SIG-M5 treated with dmso at 0.1 percent for 504 hours (cell line): Measurements from ENCODE around the gene UBE2E2.
A peak's percentile ranks its signal among the peaks of the same experiment; 100 is the strongest.

Experiments used
- DNase-seq: peaks from one replicate; lab custom pipeline; 2025; ENCODE audit not compliant: unreplicated experiment; lab: John Stamatoyannopoulos, UW

Gene UBE2E2

DNA sequence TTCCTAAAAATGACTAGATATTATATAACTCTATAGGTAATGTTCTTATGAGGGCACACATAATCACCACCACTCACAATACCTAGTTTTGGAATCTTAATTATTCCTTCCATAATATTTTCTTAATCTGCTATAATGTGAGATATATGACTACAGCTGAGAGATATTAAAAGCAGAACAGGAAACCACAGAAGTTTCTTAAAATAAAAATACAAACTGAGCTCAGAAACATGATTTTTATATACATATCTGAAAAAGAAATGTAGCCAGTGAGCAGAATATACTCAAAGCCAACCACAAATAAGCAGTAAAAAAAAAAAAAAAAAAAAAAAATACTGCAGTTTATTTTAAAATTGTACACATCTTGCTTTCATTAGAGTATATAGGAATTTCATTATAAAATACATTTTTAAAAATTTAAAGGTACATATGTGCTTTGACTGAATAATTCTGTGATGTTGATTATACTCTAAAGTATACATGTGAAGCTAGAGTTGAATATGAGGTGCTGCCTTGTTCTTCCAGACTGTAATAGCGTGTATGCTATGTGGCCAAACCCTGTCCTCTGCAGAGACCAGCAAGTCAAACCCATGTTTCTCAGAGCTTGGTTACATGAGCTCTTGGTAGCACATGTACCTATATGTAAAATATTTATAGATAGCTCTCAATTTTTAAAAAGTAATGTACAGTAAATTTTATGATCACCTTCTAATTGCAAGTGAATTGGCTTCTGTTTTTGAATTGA, 175.0 kb downstream of the UBE2E2 start:
- peak; percentile 6 for DNase-seq

DNA sequence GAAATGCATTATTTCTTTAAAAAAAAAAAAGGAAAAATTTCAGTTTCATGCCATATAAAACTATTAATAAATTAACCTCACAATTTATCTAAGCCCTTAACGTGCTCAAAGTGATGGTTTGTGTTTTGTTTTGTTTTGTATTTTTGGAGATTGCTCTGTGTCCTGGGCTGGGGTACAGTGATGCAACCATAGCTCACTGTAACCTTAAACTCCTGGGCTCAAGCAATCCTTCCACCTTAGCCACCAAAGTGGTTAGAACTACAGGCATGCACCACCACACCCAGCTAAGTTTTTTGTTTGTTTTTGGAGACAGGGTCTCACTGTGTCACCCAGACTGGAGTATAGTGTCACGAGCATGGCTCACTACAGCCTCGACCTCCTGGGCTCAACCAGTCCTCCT, 180.7 kb downstream of the UBE2E2 start:
- DNase-seq, result no peak

DNA sequence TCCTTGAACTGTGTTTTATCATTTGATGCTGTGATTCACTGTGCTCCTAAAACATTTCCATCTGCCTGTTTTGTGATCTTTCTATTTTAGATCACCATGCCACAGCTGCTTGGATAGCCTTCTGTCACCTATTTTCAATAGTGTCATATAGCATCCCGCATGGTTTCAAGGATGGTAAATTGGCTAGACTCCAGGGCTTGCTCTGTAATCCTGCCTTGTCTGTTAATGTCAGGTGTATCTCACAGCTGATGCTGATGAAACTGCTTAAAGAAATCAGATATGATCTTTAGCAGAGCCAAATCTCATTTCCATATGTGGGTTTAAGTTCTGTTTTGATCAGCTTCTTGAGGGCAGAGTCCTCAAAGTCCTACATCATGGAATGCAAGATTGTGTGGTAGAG, 182.2 kb downstream of the UBE2E2 start:
- DNase-seq, result no peak

DNA sequence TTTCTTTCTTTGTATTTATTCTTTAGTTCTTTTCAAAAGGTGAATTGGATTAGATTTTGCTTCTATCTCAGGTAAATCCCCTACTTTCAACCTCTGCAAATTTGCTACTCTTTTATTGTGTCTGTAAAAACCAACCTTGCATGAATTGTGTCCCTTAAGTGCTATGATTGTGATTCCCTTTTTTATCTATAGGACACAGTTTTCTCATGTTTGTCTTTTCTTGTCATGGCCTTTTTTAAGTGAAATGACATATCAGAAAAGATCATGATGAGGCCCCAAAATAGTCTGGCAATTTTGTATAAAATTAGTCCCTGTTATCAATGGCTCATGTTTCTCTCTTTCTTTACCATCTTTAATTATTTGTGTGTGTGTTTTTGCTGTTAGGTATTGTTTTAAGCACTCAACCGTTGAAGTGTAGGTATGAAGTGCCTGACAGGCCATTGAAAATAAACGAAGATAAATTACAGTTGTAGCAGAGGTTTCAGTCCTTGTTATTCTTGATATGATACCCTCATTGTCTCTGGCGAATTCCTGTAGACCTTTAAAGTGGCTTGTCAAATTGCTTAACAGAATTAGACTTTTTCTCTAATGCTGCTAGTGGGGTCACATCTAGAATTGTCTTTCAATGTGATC, 184.3 kb downstream of the UBE2E2 start:
- no peak for DNase-seq

DNA sequence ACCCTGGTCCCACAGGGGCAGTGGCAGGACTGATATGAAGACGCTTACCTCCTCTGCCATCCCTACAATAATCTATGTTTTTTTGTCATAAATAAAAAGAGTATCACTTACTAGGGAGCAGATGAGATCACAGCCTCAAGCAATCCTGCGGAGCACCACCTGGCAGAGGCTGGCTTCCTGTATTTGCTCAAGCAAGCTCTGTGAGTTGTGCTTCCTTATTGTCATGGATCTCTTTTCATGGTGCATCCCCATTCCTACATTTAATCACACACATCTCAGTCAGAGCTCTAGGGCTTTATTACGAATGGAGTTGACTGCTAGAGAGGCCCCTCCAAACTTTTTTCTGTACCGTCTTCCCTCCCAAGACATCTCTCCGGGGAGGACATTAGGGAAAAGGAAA, 186.0 kb downstream of the UBE2E2 start:
- peak; percentile 28 for DNase-seq

DNA sequence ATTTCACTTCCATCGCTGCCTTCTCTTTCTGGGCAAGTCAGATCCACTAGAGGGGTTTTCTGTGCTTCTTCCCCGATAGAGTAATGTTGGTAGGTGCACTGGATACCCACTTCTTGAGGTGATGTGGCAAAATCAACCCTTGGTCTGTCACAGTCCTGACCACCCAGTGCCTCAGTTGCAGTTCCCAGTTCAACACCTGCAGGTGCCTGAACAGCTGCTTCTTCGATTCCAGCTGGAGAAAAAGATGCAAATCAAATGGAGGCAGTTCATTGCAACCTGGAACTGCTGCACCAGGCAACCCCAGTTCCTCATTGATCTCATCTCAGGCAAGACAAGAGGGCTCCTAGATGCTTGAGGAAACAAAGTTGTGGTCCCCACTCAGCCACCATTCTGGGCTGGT, 186.6 kb downstream of the UBE2E2 start:
- DNase-seq, result no peak

DNA sequence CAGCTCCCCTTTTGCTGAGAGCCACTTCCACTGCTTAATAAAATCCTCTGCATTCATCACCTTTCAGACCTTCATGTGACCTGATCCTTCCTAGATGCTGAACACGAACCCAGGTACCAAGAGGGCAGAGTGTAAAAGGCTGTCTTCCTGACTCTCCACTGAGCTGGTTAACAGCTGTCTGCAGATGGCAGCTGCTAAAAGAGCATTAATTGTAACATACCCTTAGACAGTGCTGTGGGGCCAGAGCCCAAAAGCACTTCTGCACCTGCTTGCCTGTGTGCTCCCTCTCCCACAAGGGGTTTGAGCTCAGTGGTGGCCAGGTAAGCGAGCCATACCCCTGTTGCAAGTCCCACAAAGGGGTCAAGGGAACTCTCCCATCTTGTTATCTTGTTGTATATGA, 187.3 kb downstream of the UBE2E2 start:
- DNase-seq, result no peak

DNA sequence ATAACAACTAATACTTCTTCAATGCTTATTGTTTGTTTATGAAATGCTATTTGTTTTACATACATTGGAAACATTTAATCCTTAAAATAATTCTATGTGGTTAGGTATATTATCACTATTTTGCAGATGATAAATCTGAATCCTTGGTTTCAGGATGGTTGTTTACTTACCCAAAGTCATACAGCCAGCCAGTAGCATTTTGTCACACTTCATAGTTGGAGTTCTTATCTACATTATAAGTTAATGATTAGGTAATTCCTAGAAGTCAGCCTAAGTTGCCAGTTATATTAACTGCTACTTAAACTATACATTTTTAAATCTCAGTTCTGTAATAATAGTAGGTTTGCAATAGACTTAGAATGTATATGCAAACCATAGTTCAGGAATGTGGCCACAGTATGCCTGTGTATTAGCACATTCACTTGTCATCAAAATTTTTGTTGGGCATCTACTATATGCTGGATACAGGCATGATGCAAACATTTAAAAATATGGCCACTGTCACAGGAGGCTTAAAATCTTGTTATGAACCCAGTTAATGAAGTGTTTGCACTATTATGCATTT, 187.9 kb downstream of the UBE2E2 start:
- DNase-seq, result no peak

DNA sequence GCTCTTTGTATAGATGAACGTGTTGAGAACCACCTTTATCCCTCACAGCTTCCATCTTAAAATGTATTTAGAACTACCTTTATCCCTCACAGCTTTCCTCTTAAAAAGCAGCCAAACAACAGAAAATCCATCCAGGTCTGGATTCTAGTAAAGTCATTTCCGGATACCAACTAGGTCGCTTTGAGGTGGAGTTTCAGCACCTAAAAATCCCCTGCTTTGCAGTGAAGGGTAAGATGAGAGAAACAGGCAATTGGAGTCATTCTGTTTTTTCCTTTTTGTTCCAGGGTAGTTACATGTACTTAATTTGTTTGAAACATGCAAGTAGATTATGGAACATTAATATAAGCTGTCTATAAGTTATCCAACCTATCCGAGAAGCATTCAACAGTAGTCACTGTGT, 192.0 kb downstream of the UBE2E2 start:
- no peak for DNase-seq

DNA sequence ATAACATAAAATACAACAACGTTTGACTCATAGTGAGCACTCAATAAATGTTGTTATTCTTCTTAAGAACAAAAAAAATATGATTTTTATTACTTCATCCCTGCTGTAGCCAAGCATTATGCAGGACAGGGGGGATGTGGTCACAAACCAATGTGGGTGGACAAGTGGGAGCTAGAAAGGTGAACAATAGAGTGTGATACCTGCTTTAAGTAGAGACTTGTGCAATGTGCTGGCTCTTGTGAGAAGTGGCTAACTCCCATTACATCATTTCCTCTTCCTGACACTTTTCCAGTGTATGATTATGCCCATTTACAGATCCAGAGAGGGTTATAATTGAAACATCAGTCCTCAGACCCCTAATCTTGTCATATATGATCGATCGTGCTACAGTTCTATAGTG, 193.6 kb downstream of the UBE2E2 start:
- DNase-seq, result no peak

DNA sequence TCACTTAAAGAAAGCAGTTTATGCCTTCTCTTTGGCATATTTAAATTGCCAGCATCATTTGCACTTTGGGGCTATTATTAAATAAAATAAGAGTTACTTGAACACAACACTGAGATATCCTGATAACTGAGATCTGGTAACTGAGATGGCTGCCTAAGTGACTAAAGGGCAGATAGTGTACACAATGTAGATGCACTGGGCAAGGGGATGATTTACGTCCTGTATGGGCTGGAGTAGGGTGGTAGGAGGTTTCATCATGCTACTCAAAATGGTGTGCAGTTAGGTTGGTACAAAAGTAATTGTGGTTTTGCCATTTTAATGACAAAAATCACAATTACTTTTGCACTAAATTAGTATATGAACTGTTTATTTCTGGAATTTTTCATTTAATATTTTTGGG, 196.1 kb downstream of the UBE2E2 start:
- DNase-seq, result no peak

DNA sequence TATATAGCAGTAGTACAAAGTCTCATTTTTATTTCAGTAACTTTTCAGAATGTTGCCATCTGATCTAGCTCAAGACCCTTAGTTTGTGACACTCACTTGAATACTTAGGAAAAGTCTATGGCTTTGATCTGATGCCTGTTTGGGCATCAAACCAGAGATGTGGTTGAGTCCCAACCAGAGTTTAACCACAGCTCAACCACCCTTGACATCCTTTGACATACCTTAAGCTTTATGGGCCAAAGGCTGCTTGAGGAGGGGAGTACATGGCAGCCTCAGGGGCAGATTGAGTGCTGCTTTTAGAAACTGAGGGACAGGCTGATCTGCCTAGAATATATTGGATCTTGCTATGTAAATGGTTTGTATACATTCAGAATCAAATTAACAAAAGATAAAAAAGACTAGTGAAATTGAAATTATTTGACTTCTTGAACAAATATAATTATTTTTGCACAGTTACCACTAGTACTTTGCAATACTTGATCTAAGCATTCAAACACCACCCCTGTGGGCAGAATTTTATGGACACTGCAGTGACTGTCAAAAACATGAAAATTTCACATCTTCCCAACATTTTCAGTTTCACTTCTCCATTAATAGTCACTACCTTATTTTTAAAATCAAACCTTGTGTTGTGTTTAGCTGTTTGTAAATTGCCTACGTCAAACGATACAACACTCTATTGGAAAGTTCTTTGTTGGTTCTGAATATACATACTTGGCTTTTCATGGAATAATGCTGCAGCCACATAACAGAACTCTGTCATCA, 199.8 kb downstream of the UBE2E2 start:
- DNase-seq, result no peak

DNA sequence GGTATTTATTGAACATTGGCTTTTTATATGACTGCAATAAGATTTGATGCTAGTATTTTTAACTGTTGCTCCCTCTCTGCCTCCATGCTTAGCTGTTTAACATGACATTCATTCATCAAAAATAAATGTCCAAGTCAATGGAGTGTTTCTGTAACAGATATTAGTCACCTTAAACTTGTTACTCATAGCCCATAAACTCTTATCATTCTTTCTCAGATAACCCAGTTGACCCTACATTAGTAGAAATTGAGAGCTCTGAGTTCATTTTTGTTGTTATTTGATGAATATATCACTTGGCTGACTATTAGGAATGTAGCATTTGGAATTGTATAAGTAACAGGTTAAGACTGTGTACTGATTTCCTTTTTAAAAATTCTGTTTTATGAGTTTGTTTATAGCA, 201.1 kb downstream of the UBE2E2 start:
- no peak for DNase-seq

DNA sequence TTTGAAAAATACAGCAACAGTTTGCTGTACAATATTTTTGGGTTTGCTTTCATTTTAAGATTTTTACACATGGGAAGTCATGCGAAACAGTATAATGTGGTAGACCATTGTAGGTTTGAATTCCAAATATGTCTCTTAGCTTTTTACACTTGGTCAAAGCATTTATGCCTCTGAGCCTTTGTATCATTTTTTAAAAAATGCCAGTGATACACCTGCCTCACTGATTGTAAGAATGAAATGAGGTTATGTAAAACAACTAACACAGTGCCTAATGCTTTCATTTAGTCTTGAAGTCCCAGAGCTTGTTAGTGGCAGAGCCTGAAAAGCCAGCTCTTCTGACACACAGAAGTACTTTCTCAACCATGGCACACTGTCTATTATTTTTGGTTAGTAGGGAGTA, 202.0 kb downstream of the UBE2E2 start:
- DNase-seq, result no peak

DNA sequence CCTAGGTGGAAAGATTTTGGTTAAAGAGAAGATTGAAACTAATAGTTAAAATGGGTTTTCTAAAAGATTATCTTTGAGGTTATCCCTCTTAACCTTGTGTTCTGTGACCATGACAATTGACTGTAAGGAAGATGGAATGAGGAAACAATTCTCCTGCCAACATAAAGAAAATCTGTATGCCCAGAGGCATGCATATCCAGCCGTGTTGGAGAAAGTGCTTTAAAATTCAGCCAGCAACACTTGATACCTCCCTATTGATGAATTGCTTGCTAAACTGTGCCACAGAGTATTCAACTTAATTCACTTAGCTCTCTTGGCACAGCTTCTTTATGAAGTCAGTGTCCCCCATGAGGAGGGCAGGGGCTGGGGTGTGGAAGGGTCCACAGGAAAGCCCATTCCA, 203.5 kb downstream of the UBE2E2 start:
- DNase-seq, result no peak

DNA sequence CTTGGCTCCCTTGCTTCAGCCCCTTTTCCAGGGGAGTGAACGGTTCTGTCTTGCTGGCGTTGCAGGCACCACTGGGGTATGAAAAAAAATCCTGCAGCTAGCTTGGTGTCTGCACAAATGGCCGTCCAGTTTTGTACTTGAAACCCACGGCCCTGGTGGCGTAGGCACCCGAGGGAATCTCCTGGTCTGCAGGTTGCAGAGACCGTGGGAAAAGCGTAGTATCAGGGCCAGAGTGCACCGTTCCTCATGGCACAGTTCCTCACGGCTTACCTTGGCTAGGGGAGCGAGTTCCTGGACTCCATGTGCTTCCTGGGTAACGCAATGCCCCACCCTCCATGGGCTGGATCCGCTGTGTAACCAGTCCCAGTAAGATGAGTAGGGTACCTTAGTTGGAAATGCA, 214.9 kb downstream of the UBE2E2 start:
- DNase-seq, result no peak

DNA sequence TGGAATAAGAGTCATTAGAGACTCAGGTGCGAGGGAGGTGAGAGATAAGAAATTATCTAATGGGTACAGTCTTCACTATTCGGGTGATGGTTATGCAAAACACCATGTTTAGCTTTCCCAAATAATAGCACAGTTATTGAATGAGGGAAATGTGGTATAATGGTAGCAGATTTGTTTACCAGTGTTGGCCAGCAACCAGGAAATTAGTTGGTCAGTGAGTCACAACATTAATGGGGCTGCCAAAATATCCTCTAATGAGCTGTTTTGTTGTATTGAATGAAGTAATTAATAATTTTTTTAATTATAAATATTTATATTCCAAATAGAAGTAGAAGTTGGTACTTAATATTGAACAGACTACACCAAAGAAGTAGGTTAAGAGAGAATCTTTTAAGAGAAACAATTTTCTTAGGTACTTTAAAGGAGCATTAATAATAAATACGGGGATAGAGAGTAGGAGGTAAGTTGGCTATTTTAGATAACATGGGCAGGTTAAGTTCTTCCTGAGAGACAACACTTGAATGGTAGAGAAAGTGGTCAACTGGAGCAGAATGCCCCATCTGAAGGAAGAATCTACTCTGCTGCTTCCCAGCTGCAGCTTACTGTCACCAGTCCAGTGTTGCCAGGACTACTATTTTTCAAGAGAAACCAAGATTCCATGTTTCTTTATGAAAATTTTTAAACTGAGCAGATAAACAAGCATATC, 218.8 kb downstream of the UBE2E2 start:
- DNase-seq, result no peak

DNA sequence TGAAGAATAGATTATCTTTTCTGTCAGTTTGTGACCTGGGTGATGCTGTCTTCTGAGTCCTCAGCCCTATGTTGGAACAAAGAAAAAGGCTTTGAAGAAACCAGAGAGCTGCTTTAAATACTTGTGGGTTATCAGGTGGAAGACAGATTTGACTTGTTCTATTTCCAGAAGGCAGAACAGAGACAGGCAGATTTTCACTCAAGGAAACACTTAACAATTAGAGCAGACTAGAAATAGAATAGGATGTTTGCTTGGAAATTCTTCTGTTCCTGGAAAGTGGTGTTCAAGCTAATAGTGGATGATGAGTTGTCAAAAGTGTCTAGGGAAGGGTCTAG, 219.4 kb downstream of the UBE2E2 start:
- DNase-seq, result no peak

DNA sequence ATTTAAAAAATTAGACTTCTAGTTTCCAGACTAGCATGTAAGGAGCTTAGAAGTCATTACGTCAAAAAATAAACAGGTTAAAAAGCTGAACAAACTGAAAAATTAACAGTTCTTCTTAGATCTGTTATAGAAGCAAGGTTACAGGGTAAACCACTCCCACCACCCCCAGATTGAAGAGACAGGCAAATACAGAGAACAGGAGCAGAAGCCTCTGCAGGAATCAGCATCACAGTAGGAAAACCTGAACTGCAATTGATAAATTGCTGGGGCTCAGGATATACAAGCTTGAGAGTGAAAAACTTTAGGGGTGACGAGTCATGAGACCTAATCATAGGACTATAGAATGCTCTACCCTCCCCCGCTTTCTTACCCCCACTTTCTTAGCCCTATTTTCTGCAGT, 222.3 kb downstream of the UBE2E2 start:
- no peak for DNase-seq

DNA sequence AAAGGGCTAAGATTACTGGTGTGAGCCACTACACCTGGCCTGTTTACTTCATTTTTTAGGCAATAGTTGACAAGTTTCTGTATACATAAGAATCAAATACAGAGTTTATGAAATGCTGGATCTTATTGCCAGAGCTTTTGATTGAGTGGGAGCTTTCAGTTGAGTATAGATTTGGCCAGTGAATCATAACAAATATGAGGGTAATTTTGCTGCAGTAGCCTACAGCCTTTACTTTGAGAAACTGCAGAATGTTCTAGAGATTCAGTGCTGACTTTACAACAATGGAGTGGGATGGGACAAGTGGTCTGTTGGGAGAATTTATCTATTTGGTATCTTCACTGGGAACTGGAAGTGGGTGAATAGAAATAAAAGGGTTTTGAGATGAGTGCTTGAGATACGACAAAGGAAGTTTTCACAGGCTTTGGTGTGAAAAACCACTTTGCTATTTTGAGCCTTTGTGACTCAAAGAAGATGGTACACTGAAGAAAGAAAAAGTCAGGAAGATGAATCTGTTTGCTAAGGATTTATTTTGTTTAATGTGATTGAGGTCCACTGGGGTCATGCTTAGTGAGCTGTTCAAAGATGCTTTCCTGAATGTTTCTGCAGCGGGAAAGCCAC, 227.8 kb downstream of the UBE2E2 start:
- no peak for DNase-seq

DNA sequence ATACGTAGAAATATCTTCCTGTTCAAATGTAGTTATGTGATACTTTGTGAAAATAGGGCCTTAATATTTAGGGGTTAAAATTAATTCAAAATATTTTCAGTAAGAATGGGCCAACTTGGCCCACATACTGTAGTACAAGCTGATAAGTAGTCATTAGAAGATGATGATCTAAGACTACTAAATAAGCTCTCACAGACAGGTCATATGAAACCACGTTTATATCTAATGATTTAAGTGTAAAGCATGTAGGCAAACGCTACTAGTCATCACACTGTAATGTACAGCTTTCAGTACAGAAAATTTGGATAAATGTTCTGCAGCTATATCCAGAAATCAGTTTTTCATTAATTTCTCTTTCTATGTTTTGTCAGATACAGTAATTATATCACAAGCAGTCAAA, 228.6 kb downstream of the UBE2E2 start:
- DNase-seq, result no peak
